OCI-LY1 (cell line): ENCODE results near the gene TPST1.
A peak's percentile ranks its signal among the peaks of the same experiment; 100 is the strongest.
"Not testable (repeated sequence)": the region's sequence is repeated elsewhere in the genome, so short reads cannot be mapped to it uniquely, and the experiment has no call there.

Experiments
- H2AFZ ChIP-seq: fragments of 200-600 bp; sonication (generic), shearing (Covaris generic); 2 replicates; pipeline ENCODE4 v1.6.0; 2014; ENCODE audit warnings: antibody characterized with exemption, mild to moderate bottlenecking, low read length
- H3F3A ChIP-seq: fragments of 200-600 bp; sonication (generic), shearing (Covaris generic); 2 replicates; pipeline ENCODE4 v1.6.0; 2014; ENCODE audit warnings: mild to moderate bottlenecking, antibody characterized with exemption, low read length, moderate library complexity; ENCODE audit not compliant: insufficient read depth
- H3K27ac ChIP-seq: fragments of 200-600 bp; sonication (generic); 2 replicates; pipeline ENCODE4 v1.5.1; 2014; ENCODE audit warnings: low read length, mixed run types, mild to moderate bottlenecking, low read depth; ENCODE audit not compliant: poor library complexity, severe bottlenecking
- H3K27me3 ChIP-seq: fragments of 200-600 bp; sonication (generic); 2 replicates; pipeline ENCODE4 v1.6.0; 2014; ENCODE audit warnings: antibody characterized with exemption, mild to moderate bottlenecking, low read length, moderate library complexity; ENCODE audit not compliant: insufficient read depth
- H3K36me3 ChIP-seq: fragments of 200-600 bp; sonication (generic); 2 replicates; pipeline ENCODE4 v1.6.1; 2014; ENCODE audit warnings: mild to moderate bottlenecking, antibody characterized with exemption, low read length, moderate library complexity, mixed read lengths; ENCODE audit not compliant: insufficient read depth
- H3K4me1 ChIP-seq: fragments of 200-600 bp; sonication (generic); 2 replicates; pipeline ENCODE4 v1.5.1; 2014; ENCODE audit warnings: mild to moderate bottlenecking, low read length, moderate library complexity; ENCODE audit not compliant: insufficient read depth, severe bottlenecking
- H3K4me2 ChIP-seq: fragments of 200-600 bp; sonication (generic), shearing (Covaris generic); 2 replicates; pipeline ENCODE4 v1.6.1; 2014; ENCODE audit warnings: low read length
- H3K4me3 ChIP-seq: fragments of 200-600 bp; sonication (generic); 2 replicates; pipeline ENCODE4 v1.5.1; 2014; ENCODE audit warnings: low read length, low read depth, mild to moderate bottlenecking, mixed read lengths; ENCODE audit not compliant: poor library complexity, severe bottlenecking
- H3K79me2 ChIP-seq: fragments of 200-600 bp; shearing (Covaris generic); 2 replicates; pipeline ENCODE4 v1.6.1; 2016; ENCODE audit warnings: mixed run types, low read length, mixed read lengths; ENCODE audit not compliant: insufficient read depth
- H3K9ac ChIP-seq: fragments of 200-600 bp; sonication (generic), shearing (Covaris generic); 2 replicates; pipeline ENCODE4 v1.6.1; 2014; ENCODE audit warnings: mild to moderate bottlenecking, low read length, mixed read lengths
- H3K9me2 ChIP-seq: fragments of 200-600 bp; sonication (generic), shearing (Covaris generic); 2 replicates; pipeline ENCODE4 v1.6.1; 2014; ENCODE audit warnings: low read depth, mild to moderate bottlenecking, low read length, mixed read lengths
- H3K9me3 ChIP-seq: fragments of 200-600 bp; shearing (Covaris generic); 2 replicates; pipeline ENCODE4 v1.6.1; 2014; ENCODE audit warnings: low read length, mixed read lengths
- H4K20me1 ChIP-seq: fragments of 200-600 bp; sonication (generic), shearing (Covaris generic); 2 replicates; pipeline ENCODE4 v1.6.0; 2016; ENCODE audit warnings: mild to moderate bottlenecking, low read length; ENCODE audit not compliant: insufficient read depth
- CTCF ChIP-seq: fragments of 200-600 bp; sonication (generic), shearing (Covaris generic); IDR thresholded peaks from 2 replicates; pipeline ENCODE4 v1.5.1; 2017; ENCODE audit warnings: mild to moderate bottlenecking, antibody characterized with exemption, low read length, moderate library complexity, mixed read lengths
- EZH2 ChIP-seq: fragments of 200-600 bp; sonication (generic), shearing (Covaris generic); IDR thresholded peaks from 2 replicates; pipeline ENCODE4 v1.8.0; 2017; ENCODE audit warnings: borderline replicate concordance, mixed run types, mild to moderate bottlenecking, antibody characterized with exemption, low read length, moderate library complexity, mixed read lengths

TPST1 gene

GRCh38 chr7:66204822-66205740 is at the start of gene TPST1:
TSS of gene TPST1 (plus strand) at chr7:66205334. CDS start at chr7:66240426, 35,092 bp downstream.
- Histone ChIP-seq H3K4me2 (peak within 1 kb of the TSS; percentile 74), H3K79me2 (no peaks in the 10 kb centered on the region), H3F3A (no peaks in the 10 kb centered on the region), H3K9me3 (no peaks in the 10 kb centered on the region), H4K20me1 (no peaks in the 10 kb centered on the region), H3K4me3 (peak within 1 kb of the TSS; percentile 73), H3K9me2 (no peaks in the 10 kb centered on the region), H3K36me3 (no peaks in the 10 kb centered on the region), H3K27me3 (0 out of 2 replicates have a peak, but pooled peaks cover 6% of the 10 kb centered on the region), H3K27ac (no peak within 1 kb of the TSS), H2AFZ (peak within 1 kb of the TSS; percentile 9), H3K9ac (peak within 1 kb of the TSS; percentile 63), H3K4me1 (peaks cover 21% of the 10 kb centered on the region)
- TF ChIP-seq CTCF = peak; percentile 70
- TF ChIP-seq EZH2 = no peak

- H3K79me2 ChIP-seq, H3K9ac ChIP-seq, H3K27ac ChIP-seq, H3K27me3 ChIP-seq, H3K9me2 ChIP-seq, H3K9me3 ChIP-seq, H3K4me1 ChIP-seq, H3K4me3 ChIP-seq, H4K20me1 ChIP-seq, H2AFZ ChIP-seq, H3K4me2 ChIP-seq, H3F3A ChIP-seq: not testable (repeated sequence)
- H3K36me3 ChIP-seq = peaks cover 79% of the 10 kb centered on the region
Measured at GRCh38 chr7:66156035-66156434, 49.1 kb upstream of the TPST1 start.

DNA sequence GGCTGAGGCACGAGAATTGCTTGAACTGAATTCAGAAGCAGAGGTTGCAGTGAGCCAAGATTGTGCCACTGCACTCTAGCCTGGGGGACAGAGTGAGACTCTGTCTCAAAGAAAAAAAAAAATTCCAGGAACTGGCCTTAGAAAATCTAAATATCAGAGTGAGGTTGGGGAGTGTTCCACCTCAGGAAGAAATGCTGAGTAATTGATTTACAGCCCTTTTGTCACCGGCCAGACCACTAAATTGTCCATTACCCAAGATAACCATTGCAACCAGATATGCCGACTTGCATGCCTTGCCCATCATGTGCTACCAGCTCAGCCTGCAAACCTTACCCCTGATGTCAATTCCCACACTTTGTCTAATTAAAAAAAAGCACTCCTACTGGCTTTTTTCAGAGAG is 48.1 kb upstream of the TPST1 start:
- H3K4me1 ChIP-seq = peaks cover 5% of the 10 kb centered on the region
- H3K9me3 ChIP-seq = no peaks in the 10 kb centered on the region
- no peaks in the 10 kb centered on the region for H3F3A ChIP-seq
- H3K79me2 ChIP-seq = no peaks in the 10 kb centered on the region
- no peaks in the 10 kb centered on the region for H4K20me1 ChIP-seq
- H2AFZ ChIP-seq = no peak overlapping the region
- H3K27ac ChIP-seq = no peak overlapping the region
- H3K4me3 ChIP-seq = no peak overlapping the region
- no peaks in the 10 kb centered on the region for H3K9me2 ChIP-seq
- TF ChIP-seq EZH2 = no peak
- no peak for TF ChIP-seq CTCF
- H3K27me3 ChIP-seq = no peaks in the 10 kb centered on the region
- H3K4me2 ChIP-seq = no peak overlapping the region
- no peak overlapping the region for H3K9ac ChIP-seq
- H3K36me3 ChIP-seq = peaks cover 69% of the 10 kb centered on the region

DNA sequence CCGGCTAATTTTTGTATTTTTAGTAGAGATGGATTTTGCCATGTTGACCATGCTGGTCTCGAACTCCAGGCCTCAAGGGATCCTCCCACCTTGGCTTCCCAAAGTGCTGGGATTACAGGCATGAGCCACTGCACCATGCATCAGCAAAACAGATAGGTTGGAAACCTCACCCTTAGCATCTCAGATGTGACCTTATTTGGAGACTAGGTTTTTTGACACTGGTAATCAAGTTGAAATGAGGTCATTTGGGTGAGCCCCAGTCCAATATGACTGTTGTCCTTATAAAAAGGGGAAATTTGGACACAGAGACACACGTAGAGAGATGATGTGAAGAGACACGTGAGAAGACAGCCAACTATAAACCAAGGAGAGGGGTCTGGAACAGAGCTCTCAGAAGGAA is 42.5 kb upstream of the TPST1 start:
- Histone ChIP-seq H4K20me1 (no peaks in the 10 kb centered on the region), H3F3A (no peaks in the 10 kb centered on the region), H3K9ac (no peak overlapping the region), H2AFZ (no peak overlapping the region), H3K79me2 (no peaks in the 10 kb centered on the region), H3K36me3 (peaks cover 16% of the 10 kb centered on the region), H3K4me2 (no peak overlapping the region), H3K9me3 (no peaks in the 10 kb centered on the region), H3K27ac (no peak overlapping the region), H3K9me2 (no peaks in the 10 kb centered on the region), H3K4me3 (no peak overlapping the region), H3K27me3 (no peaks in the 10 kb centered on the region), H3K4me1 (peaks cover 5% of the 10 kb centered on the region)
- TF ChIP-seq CTCF (no peak), EZH2 (no peak)
